Hepatocyte (in vitro differentiated cells): ENCODE data around the gene RNF130.

Source experiments
- CTCF ChIP-seq: fragments of 200-600 bp; sonication (generic); IDR thresholded peaks from 2 replicates; pipeline ENCODE4 v1.5.1; 2016; ENCODE audit warnings: antibody characterized with exemption, mild to moderate bottlenecking; ENCODE audit not compliant: poor library complexity
- EZH2 ChIP-seq: fragments of 200-600 bp; sonication (generic); IDR thresholded peaks from 2 replicates; pipeline ENCODE4 v1.6.1; 2016; ENCODE audit warnings: antibody characterized with exemption, mild to moderate bottlenecking, borderline replicate concordance
- EZH2phosphoT487 ChIP-seq: fragments of 200-600 bp; sonication (generic); IDR thresholded peaks from one replicate; pipeline ENCODE4 v1.6.1; 2018; ENCODE audit warnings: antibody characterized with exemption, mild to moderate bottlenecking, low read depth, moderate library complexity; ENCODE audit not compliant: unreplicated experiment, severe bottlenecking

GRCh38 chr5:180104168-180104530, 32.6 kb upstream of the RNF130 start:
- TF ChIP-seq CTCF (no peak), EZH2 (no peak), EZH2phosphoT487 (no peak)
